HCT116 (cell line): Measurements from ENCODE around the gene DENND5A. TPM values are rescaled to one million over a fixed set of nuclear protein-coding genes. Genes with fewer than 3 reads are reported as not detected.

Source experiments
- ATAC-seq: fragments of 200-7000 bp; cut with Tn5 transposase; 2 replicates; pipeline ENCODE4 v1.9.1; 2020; ENCODE audit warnings: mild to moderate bottlenecking, moderate library complexity
- BruUV-seq: library from RNA; stranded (reverse); fragments of 400-500 nt; replicated peaks from 2 replicates; lab custom pipeline; 2021; lab: Mats Ljungman, UMichigan
- CTCF ChIA-PET: fragments of 300-600 bp; sonication (Branson Sonifier 250); formaldehyde crosslinking; loops from one replicate; lab custom pipeline; 2021; ENCODE audit warnings: antibody characterized with exemption; lab: Charles Lee
- POLR2A ChIA-PET: fragments of 300-600, 350-600 bp; sonication (Branson Sonifier 250); formaldehyde crosslinking; loops from one replicate; lab custom pipeline; 2021; ENCODE audit warnings: antibody characterized with exemption; lab: Charles Lee
- RAD21 ChIA-PET, 2 experiments: fragments of 300-600 bp; sonication (Branson Sonifier 250); formaldehyde crosslinking; loops; one replicate each; lab custom pipeline; 2023; ENCODE audit warnings: low total read pairs in 2 of 2; ENCODE audit not compliant: uncharacterized antibody in 2 of 2, unreplicated experiment in 2 of 2, low non-redundant PET in 1 of 2; lab: Charles Lee
- DNase-seq: peaks from one replicate; pipeline ENCODE4 v3.0.0-alpha.2; 2010; ENCODE audit warnings: low read depth, low spot score
- H2AFZ ChIP-seq: fragments of 200-600 bp; shearing (Covaris generic), sonication (generic); 2 replicates; pipeline ENCODE4 v1.6.1; 2017; ENCODE audit warnings: low read depth, mixed run types, mixed read lengths, antibody characterized with exemption, low read length; ENCODE audit not compliant: poor library complexity, severe bottlenecking
- H3K27ac ChIP-seq: 2 replicates; pipeline ENCODE4 v1.5.1; 2012; ENCODE audit warnings: low read depth, low read length
- H3K27me3 ChIP-seq: fragments of 200-600 bp; sonication (generic); 2 replicates; pipeline ENCODE4 v1.6.1; 2016; ENCODE audit warnings: mixed run types, low read length, mixed read lengths; ENCODE audit not compliant: insufficient read depth
- H3K36me3 ChIP-seq, 2 experiments: fragments of 200-500 bp in 1 of 2; fragments of 200-600 bp in 1 of 2; sonication (Bioruptor generic) in 1 of 2; sonication (generic) in 1 of 2; 2 replicates each; pipeline versions ENCODE4 v1.5.1 to v1.6.1; 2014 to 2016; ENCODE audit warnings: low read length in 2 of 2, inconsistent platforms in 1 of 2, mixed read lengths in 1 of 2, mixed run types in 1 of 2; ENCODE audit not compliant: insufficient read depth in 2 of 2, control insufficient read depth in 1 of 2
- H3K4me1 ChIP-seq, 2 experiments: fragments of 200-600 bp in 1 of 2; sonication (generic) in 1 of 2; 2 replicates each; pipeline versions ENCODE4 v1.5.1 to v1.6.1; 2012 to 2017; ENCODE audit warnings: low read length in 2 of 2, inconsistent platforms in 1 of 2, mild to moderate bottlenecking in 1 of 2, mixed read lengths in 1 of 2, mixed run types in 1 of 2, moderate library complexity in 1 of 2; ENCODE audit not compliant: insufficient read depth in 2 of 2, control insufficient read depth in 1 of 2
- H3K4me2 ChIP-seq: fragments of 200-600 bp; sonication (generic); 2 replicates; pipeline ENCODE4 v1.6.1; 2017; ENCODE audit warnings: mixed run types, low read length, mixed read lengths
- H3K4me3 ChIP-seq, 2 experiments: fragments of 200-600 bp in 1 of 2; sonication (generic) in 1 of 2; replicated peaks in 1 of 2; 2 replicates each; pipeline ENCODE4 v1.5.1; 2011 to 2016; ENCODE audit warnings: low read length in 2 of 2, control low read depth in 1 of 2, low read depth in 1 of 2, mild to moderate bottlenecking in 1 of 2, mixed read lengths in 1 of 2, mixed run types in 1 of 2
- H3K79me2 ChIP-seq: fragments of 200-600 bp; sonication (generic); 2 replicates; pipeline ENCODE4 v1.6.1; 2017; ENCODE audit warnings: mild to moderate bottlenecking, mixed run types, low read length, moderate library complexity, mixed read lengths; ENCODE audit not compliant: insufficient read depth
- H3K9ac ChIP-seq: fragments of 200-600 bp; sonication (generic); 2 replicates; pipeline ENCODE4 v1.6.1; 2016; ENCODE audit warnings: low read length, mixed read lengths
- H3K9me2 ChIP-seq: fragments of 200-600 bp; sonication (generic), shearing (Covaris generic); 2 replicates; pipeline ENCODE4 v1.6.1; 2017; ENCODE audit warnings: mixed run types, mild to moderate bottlenecking, moderate library complexity; ENCODE audit not compliant: insufficient read depth
- H3K9me3 ChIP-seq, 2 experiments: fragments of 200-500 bp in 1 of 2; fragments of 200-600 bp in 1 of 2; sonication (Bioruptor generic) in 1 of 2; sonication (generic) in 1 of 2; 2 replicates each; pipeline ENCODE4 v1.6.1; 2014 to 2017; ENCODE audit warnings: low read length in 2 of 2, mixed read lengths in 2 of 2, inconsistent platforms in 1 of 2, low read depth in 1 of 2, mild to moderate bottlenecking in 1 of 2, mixed run types in 1 of 2, moderate library complexity in 1 of 2; ENCODE audit not compliant: control insufficient read depth in 1 of 2, insufficient read depth in 1 of 2
- H4K20me1 ChIP-seq: fragments of 200-600 bp; sonication (generic), shearing (Covaris generic); 2 replicates; pipeline ENCODE4 v1.6.1; 2017; ENCODE audit warnings: mixed run types, mild to moderate bottlenecking, moderate library complexity; ENCODE audit not compliant: insufficient read depth
- ATF3 ChIP-seq: IDR thresholded peaks from 2 replicates; pipeline ENCODE4 v1.6.1; 2012
- CBX3 ChIP-seq: IDR thresholded peaks from 2 replicates; pipeline ENCODE4 v1.6.1; 2012; ENCODE audit warnings: low read depth
- CEBPB ChIP-seq: IDR thresholded peaks from 2 replicates; pipeline ENCODE4 v1.6.1; 2012; ENCODE audit warnings: low read depth
- CTCF ChIP-seq, 3 experiments: fragments of 200-600 bp in 1 of 3; sonication (generic) in 1 of 3; IDR thresholded peaks in 2 of 3; conservative IDR thresholded peaks in 1 of 3; 2 replicates each; pipeline ENCODE4 v1.5.1; 2012 to 2017; ENCODE audit warnings: low read depth in 2 of 3, low read length in 2 of 3, antibody characterized with exemption in 1 of 3, borderline replicate concordance in 1 of 3, control low read depth in 1 of 3, mild to moderate bottlenecking in 1 of 3, mixed read lengths in 1 of 3, mixed run types in 1 of 3, moderate library complexity in 1 of 3; ENCODE audit not compliant: insufficient read depth in 1 of 3
- EGR1 ChIP-seq: IDR thresholded peaks from 2 replicates; pipeline ENCODE4 v1.6.1; 2012; ENCODE audit warnings: low read depth
- ELF1 ChIP-seq: IDR thresholded peaks from 2 replicates; pipeline ENCODE4 v1.6.1; 2012; ENCODE audit warnings: low read depth, borderline replicate concordance
- EZH2phosphoT487 ChIP-seq: fragments of 200-600 bp; IDR thresholded peaks from 2 replicates; pipeline ENCODE4 v1.6.1; 2018; ENCODE audit warnings: antibody characterized with exemption, borderline replicate concordance
- FOSL1 ChIP-seq: IDR thresholded peaks from 2 replicates; pipeline ENCODE4 v1.6.1; 2012; ENCODE audit warnings: low read depth
- JUND ChIP-seq: IDR thresholded peaks from 2 replicates; pipeline ENCODE4 v1.6.1; 2012
- POLR2A ChIP-seq: IDR thresholded peaks from 2 replicates; pipeline ENCODE4 v1.7.0; 2011; ENCODE audit warnings: borderline replicate concordance; ENCODE audit not compliant: insufficient read depth, insufficient read length; ENCODE audit errors: extremely low read depth
- POLR2AphosphoS5 ChIP-seq: IDR thresholded peaks from 2 replicates; pipeline ENCODE4 v1.6.1; 2011; ENCODE audit warnings: mild to moderate bottlenecking, low read depth, low read length, moderate library complexity
- RAD21 ChIP-seq: IDR thresholded peaks from 2 replicates; pipeline ENCODE4 v1.6.1; 2012; ENCODE audit warnings: low read depth, mild to moderate bottlenecking
- SIN3A ChIP-seq: IDR thresholded peaks from 2 replicates; pipeline ENCODE4 v1.6.1; 2012; ENCODE audit warnings: low read depth
- TCF7L2 ChIP-seq: IDR thresholded peaks from 2 replicates; pipeline ENCODE4 v1.7.0; 2011; ENCODE audit warnings: borderline replicate concordance, inconsistent platforms; ENCODE audit not compliant: insufficient read depth, insufficient read length; ENCODE audit errors: extremely low read depth
- ZBTB33 ChIP-seq: IDR thresholded peaks from 2 replicates; pipeline ENCODE4 v1.6.1; 2011; ENCODE audit warnings: mild to moderate bottlenecking, low read length, moderate library complexity; ENCODE audit not compliant: insufficient replicate concordance; ENCODE audit errors: extremely low read depth
- ZFX ChIP-seq: fragments of 450-650 bp; IDR thresholded peaks from 2 replicates; pipeline ENCODE4 v1.6.1; 2017
- ZNF274 ChIP-seq: fragments of 200-500 bp; sonication (Bioruptor generic); IDR thresholded peaks from 2 replicates; pipeline ENCODE4 v1.6.1; 2014; ENCODE audit warnings: mild to moderate bottlenecking, low read depth, low read length, inconsistent platforms
- intact Hi-C: fragments of 100-400 bp; cut with micrococcal nuclease; formaldehyde crosslinking; loops from 2 replicates; pipeline ENCODE4 v1.10.0; 2022
- total RNA-seq: library from RNA; stranded (reverse); gene quantifications from one replicate; pipeline ENCODE4 v1.2.1, GENCODE V29; 2021; ENCODE audit not compliant: unreplicated experiment
- TF ChIP-seq, protein P1 (sequence below): IDR thresholded peaks from 2 replicates; pipeline ENCODE4 v1.6.1; 2012; ENCODE audit warnings: low read depth
- TF ChIP-seq, protein P2 (sequence below): IDR thresholded peaks from 2 replicates; pipeline ENCODE4 v1.6.1; 2012

Gene DENND5A
- total RNA-seq, 1 experiment from 2014 or later: 48.6 TPM

DNA sequence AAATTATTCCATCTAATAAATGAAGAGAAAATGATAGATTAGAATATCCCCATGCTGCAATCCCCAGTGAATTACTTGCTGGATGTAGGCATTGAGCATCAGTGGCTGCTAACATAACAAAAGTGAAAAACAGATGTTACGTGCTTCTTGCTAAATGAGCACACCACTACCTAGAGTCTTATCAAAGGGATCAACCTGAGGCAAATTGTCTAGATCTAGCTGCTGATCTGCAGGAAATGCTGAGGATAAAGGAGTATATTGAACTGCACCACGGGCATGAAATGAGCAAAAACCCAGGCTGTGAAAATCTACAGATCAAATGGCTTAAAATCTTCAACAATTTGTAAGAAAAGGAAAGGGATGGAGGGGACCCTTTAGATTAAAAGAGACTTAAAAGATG lies 128.4 kb downstream of the DENND5A start:
- no peak overlapping the region for H3K4me2 ChIP-seq
- H3K36me3 ChIP-seq: peaks cover 3 to 11% of the 10 kb centered on the region in 2 experiments; a peak in 3 of 4 replicates
- intact Hi-C loops: loop anchor here (1.0 to 5.0 kb wide), 3 partner anchors 121 to 222 kb away; partner anchors contain the start of gene TMEM9B
- ATAC-seq (no peak), DNase-seq (no peak)
- H4K20me1 ChIP-seq: peaks cover 5% of the 10 kb centered on the region; the same call in 1 of the 2 replicates
- peaks cover 33 to 35% of the 10 kb centered on the region in 2 experiments for H3K4me1 ChIP-seq
- no peaks in the 10 kb centered on the region for H3K27me3 ChIP-seq
- no peak overlapping the region for H2AFZ ChIP-seq
- H3K9me2 ChIP-seq: no peaks in the 10 kb centered on the region
- H3K9me3 ChIP-seq: no peaks in the 10 kb centered on the region
- no peak overlapping the region for H3K4me3 ChIP-seq
- no peak for TF ChIP-seq EZH2phosphoT487
- TF ChIP-seq TCF7L2: no peak
- TF ChIP-seq, protein P1, sequence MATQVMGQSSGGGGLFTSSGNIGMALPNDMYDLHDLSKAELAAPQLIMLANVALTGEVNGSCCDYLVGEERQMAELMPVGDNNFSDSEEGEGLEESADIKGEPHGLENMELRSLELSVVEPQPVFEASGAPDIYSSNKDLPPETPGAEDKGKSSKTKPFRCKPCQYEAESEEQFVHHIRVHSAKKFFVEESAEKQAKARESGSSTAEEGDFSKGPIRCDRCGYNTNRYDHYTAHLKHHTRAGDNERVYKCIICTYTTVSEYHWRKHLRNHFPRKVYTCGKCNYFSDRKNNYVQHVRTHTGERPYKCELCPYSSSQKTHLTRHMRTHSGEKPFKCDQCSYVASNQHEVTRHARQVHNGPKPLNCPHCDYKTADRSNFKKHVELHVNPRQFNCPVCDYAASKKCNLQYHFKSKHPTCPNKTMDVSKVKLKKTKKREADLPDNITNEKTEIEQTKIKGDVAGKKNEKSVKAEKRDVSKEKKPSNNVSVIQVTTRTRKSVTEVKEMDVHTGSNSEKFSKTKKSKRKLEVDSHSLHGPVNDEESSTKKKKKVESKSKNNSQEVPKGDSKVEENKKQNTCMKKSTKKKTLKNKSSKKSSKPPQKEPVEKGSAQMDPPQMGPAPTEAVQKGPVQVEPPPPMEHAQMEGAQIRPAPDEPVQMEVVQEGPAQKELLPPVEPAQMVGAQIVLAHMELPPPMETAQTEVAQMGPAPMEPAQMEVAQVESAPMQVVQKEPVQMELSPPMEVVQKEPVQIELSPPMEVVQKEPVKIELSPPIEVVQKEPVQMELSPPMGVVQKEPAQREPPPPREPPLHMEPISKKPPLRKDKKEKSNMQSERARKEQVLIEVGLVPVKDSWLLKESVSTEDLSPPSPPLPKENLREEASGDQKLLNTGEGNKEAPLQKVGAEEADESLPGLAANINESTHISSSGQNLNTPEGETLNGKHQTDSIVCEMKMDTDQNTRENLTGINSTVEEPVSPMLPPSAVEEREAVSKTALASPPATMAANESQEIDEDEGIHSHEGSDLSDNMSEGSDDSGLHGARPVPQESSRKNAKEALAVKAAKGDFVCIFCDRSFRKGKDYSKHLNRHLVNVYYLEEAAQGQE: no peak
- no peak for TF ChIP-seq POLR2AphosphoS5
- no peak for TF ChIP-seq ATF3
- TF ChIP-seq EGR1: no peak
- no peak for TF ChIP-seq ZNF274
- TF ChIP-seq POLR2A: no peak
- no peak for TF ChIP-seq ZBTB33
- TF ChIP-seq ZFX: no peak
- TF ChIP-seq FOSL1: no peak
- TF ChIP-seq, protein P2, sequence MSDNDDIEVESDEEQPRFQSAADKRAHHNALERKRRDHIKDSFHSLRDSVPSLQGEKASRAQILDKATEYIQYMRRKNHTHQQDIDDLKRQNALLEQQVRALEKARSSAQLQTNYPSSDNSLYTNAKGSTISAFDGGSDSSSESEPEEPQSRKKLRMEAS: no peak
- no peak for TF ChIP-seq CBX3
- TF ChIP-seq SIN3A: no peak
- TF ChIP-seq CTCF (IDR thresholded peaks at IDR 0.05 in 2 of 3, conservative IDR thresholded peaks at IDR 0.05 in 1 of 3; ENCODE audit: borderline replicate concordance in 1 of 3, insufficient read depth in 1 of 3, low read depth in 2 of 3, low read length in 2 of 3): no peak
- TF ChIP-seq JUND: no peak
- no peak for TF ChIP-seq RAD21
- no peak for TF ChIP-seq CEBPB
- no peak for TF ChIP-seq ELF1
- POLR2A ChIA-PET: no interaction called here
- BruUV-seq: TSS peak; percentile 8
- H3K27ac ChIP-seq: no peak overlapping the region
- no peaks in the 10 kb centered on the region for H3K79me2 ChIP-seq
- H3K9ac ChIP-seq: no peak overlapping the region
- CTCF ChIA-PET: no interaction called here
- RAD21 ChIA-PET: no interaction called here
